GM18907 (cell line): ENCODE results near the gene KCNT1.
"Not testable (repeated sequence)": the region's sequence is repeated elsewhere in the genome, so short reads cannot be mapped to it uniquely, and the experiment has no call there.

Source experiments
- ATAC-seq: cut with Tn5 transposase; IDR thresholded peaks from one replicate; pipeline ENCODE4 v1.9.1; 2021; ENCODE audit warnings: mild to moderate bottlenecking, moderate library complexity; ENCODE audit not compliant: unreplicated experiment

KCNT1 gene

DNA sequence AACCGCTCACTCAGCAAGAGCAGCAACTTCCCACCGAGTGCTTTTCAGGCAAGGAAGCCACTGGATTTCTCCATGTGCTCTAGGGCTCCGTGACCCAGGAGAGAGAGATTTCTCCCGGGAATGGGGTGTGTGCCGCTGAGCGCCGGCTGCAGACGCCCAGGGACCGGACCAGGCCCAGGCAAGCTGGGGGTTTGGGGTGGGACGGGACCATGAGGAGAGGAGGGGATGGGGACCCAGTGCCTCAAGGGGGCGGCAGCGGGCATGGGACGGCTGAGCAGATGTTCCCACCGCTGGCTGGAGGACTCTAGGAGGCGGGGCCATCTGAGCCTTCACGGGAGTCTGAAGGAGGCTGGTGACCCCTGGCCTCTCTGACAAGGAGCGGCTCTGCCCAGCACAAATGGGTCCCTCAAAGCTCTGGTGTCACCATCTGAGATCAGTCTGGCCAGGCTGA, 30.4 kb upstream of the KCNT1 start:
- no peak for ATAC-seq

DNA sequence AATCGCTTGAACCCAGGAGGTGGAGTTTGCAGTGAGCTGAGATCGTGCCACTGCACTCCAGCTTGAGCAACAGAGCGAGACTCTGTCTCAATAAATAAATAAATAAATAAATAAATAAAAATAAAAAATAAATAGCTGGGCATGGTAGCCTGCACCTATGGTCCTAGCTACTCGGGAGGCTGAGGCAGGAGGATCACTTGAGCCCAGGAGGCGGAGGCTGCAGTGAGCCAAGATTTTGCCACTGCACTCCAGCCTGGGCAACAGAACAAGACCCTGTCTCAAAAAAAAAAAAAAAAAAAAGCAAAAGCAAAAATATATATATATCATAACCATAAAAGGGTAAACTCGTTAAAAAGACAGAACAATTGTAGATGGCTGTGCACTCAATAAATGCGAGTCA, 29.2 kb upstream of the KCNT1 start:
- not testable (repeated sequence) for ATAC-seq

GRCh38 chr9:135673941-135674340, 28.0 kb upstream of the KCNT1 start:
- ATAC-seq, result no peak

DNA sequence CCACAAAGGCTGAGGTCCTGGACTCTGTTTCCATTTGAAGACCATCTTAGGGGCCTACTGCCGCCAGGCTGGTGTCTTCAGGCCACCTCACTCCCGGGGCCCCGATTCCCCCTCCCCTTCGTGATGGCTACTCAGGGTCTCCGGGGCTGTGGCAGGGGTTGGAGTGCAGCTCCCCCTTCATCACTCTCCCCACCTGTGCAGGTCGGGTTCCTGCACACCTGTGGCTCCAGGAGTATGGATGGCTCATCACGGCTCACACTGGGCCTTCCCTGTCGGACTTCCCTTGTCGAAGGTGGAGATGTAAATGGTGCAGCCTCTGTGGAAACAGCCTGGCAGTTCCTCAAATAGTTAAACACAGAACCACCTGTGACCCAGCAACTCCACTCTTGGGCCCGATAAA, 27.0 kb upstream of the KCNT1 start:
- ATAC-seq, result no peak

DNA sequence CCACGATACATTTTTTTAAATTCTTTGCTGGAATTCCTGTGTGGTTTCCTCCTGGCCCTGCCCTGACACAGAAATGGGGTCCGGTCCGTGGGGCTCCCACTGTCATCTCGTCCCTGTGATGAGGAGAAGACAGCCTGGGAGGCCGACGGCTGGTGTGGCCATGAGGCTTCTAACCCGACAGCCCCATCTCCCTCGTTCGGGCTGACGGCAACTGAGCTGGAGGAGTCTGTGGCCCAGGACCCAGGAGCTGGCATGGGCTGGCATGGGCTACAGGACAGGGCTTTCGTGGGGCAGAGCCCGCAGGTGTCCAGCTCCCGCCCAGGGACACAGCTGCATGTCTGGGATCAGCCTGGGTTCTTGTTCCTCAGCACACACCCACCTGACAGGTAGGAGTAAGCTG, 25.1 kb upstream of the KCNT1 start:
- ATAC-seq, result no peak

DNA sequence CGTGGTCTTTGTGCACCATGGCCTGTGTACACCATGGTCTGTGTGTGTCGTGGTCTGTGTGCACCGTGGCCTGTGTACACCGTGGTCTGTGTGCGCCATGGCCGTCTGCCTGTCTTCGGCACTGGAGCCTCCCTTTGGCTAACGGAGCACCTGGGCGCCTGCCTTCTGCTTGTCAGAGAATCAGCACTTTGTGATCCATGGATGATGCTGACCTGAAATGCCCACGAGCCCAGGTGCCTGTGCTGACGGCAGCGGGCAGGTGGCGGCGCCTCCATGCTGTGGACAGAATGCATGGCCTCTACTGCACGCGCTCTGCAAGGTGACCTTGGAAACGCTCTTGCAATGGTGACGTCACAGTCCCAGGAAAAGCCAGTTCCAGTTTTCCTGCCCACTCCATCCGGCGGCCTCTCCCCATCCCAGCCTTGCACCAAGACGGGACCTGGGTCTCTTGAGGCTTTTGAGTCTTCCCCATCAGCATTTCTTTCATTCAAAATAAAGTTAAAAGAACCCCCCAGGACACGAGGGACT, 24.3 kb upstream of the KCNT1 start:
- no peak for ATAC-seq

DNA sequence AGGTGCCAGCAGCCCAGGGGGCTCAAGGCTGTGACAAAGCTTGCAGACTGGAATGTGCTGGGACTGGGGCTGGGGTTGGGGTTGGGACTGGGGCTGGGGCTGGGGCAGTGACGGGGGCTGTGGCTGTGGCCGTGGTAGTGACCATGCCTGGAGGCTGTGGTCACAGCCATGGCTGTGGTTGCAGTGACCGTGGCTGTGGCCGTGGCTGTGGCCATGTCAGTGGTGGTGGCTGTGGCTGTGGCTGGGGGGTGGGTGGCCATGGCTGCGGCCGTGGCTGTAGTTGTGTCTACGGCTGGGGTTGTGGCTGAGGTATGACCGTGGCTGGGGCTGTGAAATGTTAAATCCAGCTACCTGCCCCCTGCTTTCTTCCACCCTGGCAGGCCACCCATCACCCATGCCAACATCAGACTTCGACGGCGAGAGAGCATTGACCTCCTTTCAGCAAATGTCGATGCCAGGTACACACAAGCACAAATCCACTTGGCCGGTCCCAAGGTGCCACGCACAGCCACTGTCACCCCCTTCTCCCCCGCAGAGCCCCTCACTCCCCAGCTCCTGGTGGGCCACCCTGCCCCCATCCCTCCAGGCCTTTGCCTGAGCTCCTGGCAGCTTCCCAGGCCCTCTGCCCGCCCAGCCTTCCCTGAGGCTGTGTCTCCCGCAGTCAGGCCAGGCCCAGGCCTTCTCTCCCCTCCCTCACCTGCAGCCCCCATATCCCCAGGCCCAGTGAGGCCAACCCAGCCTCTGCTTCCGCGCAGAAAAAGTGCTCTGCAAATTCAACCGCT, 23.6 kb upstream of the KCNT1 start:
- no peak for ATAC-seq

- ATAC-seq, result no peak
Measured at GRCh38 chr9:135680056-135680455, 21.9 kb upstream of the KCNT1 start.

DNA sequence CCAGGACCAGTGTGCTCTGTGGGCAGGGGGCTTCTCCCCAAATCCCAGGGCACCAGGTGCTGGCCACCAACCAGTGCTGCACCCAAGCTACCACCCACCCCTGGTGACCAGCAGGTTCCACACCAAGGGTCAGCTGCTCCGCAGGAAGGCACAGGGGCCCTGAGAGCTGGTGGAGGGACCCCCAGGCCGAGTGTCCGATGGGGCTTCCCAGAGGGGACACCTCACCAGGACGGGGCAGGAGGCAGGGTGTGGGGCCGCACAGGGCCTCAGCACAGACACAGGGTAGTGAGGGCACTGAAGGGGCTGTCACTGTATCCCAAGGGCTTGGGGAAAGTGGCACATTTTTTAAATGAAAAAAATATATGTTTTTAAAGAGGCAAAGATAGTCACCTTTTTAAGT, 20.8 kb upstream of the KCNT1 start:
- no peak for ATAC-seq

DNA sequence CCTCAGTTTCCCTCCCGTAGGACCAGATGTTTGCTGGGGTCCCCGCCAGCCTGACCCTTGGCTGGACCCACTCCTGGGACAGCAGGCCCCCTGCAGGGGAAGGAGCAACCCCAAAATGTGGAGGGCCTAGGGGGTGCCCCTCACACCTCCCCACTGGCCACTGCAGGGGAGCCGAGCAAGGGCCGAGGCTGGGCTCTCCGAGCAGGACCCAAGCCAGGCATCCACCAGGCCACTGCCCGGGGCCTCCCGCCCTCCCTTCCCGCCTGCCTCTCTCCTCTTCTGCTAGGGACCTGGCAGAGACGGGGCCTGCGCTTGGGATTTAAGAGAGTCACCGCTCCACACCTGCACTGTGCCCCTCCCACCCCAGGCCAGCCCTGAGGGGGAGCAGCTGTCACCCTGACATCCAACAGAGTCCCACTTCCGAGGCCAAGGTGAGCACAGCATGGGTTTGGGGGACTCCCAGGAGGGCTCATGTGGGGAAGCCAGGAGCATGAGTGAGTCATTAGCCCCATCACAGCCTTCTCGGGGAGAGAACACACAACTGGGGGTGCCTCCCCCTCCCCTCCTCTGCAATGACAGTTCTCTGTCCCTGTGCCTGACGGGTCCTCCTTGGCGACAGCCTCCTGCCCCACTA, 18.5 kb upstream of the KCNT1 start:
- ATAC-seq, result no peak

DNA sequence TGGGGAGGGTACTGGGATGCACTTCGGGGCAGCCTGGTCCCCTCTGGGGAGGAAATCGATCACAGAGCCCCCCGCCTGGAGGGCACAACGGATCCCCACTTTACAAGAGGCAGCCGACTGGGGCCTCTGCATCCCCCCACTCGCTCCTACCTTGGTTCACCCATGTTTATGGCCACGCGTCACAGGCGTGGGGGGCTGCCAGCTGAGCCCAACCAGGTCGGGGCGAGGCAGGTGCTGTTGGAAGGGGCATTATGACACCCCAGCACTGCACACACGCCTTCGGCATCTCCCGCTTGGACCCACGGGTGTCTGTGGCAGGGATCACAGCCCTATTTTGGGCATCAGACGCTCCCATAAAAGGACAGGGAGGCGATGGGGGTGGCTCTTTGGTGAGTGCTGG, 17.3 kb upstream of the KCNT1 start:
- ATAC-seq, result no peak

DNA sequence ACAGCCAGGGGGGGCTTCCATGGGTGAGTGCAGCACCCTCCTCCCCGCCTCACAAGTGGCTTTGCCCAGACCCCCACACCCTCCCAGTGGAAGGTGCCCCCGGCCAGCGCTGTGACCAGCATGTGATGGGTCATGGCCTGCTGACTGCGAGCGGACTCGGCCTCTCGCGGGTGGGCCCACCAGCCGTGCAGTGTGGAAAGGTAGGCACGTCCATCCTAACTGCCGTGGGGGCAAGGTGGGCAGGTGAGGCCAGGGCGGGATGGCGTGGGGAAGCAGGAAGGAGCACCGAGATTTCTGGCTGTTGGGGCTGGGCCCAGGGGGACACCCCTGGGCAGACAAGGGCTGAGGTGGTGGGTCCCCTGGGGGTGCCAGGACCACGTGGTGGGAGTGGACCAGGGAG, 14.8 kb upstream of the KCNT1 start:
- ATAC-seq, result no peak

GRCh38 chr9:135689011-135689410, 13.0 kb upstream of the KCNT1 start:
- no peak for ATAC-seq

DNA sequence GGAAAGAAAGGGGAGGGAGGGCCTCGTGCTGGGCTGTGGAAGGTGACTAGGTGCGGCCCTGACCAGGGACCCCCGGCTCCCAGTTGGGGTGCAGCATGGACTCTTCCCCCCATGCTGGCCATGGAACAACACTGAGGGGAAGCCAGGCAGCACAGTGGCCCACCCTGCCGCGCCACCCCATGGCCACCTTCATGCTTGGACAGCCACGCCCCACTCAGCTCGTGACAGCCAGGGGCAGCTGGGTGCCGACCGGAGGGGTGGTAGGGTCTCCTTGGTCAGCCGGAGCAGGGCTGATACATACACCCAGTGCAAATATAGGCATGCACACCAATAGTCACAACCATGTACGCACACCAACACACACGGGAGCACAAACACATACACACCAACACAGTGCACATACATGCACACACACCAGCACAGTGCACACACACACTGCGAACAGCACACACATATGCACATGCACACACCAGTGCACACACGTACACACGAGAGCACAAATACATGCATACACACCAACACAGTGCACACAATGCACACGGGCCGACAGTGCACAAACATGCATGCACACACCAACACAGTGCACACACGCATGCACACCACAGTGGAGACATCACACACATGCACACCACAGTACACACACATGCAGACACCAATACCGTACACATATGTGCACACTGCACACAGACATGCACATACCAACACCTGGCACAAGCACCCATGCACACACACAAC, 11.0 kb upstream of the KCNT1 start:
- no peak for ATAC-seq

DNA sequence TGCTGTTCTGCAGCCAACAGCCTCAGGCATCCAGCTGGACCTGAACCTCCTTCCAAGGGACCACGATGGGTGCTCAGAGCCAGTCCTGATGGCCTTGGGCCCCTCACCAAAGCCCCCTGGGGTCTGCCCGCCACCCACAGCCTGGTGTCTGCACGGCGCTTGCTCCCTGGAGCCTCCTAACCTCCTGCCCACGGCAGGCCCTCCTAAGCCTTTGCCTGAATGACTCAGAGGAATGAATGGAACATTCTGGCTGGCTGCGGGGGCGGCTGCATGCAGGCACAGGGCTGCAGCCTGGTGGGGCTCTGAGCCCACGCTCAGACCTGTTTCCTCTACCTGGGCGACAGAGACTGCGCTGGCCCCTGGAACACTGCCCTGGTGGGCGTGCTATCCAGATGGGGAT, 9.6 kb upstream of the KCNT1 start:
- ATAC-seq, result no peak

GRCh38 chr9:135693265-135693664, 8.7 kb upstream of the KCNT1 start:
- no peak for ATAC-seq

DNA sequence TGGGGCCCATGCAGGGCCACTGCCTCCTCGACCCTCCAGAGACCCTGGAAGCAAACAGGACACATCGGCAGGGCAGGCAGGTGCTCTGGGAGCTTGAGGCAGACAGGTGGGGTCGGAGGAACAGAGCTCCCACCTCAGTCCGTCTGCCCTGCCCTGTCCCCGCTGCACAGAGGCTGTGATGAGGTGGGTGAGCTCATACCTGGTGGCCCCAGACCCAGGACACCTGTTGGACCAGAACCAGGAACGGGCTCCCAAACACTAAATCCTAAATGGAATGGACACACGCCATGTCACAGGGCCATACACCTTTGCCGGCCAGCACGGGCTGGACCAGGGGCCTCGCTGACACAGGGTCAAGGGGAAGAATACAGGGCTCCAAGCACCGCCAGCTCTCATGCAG, 8.2 kb upstream of the KCNT1 start:
- ATAC-seq, result no peak

- no peak for ATAC-seq
Measured at GRCh38 chr9:135694414-135694813, 7.6 kb upstream of the KCNT1 start.

DNA sequence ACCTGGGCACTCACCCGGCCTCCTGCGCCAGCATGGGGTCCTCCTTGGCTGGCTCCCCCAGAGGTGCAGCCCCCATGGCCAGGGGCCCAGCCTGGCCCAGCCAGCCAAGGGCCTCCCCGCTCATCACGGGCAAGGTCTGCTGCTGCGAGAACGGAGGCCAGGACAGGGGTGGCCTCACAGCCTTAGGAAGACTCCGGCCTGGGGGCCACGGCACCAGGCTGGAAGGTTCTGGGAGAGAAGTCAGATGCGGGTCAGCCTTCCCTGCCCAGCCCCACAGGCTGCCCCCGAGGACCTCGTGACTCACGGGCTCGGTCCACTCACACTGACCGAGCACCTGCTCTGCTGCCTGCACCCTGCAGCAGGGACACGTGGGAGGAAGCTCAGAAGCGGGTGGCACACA, 6.9 kb upstream of the KCNT1 start:
- ATAC-seq, result no peak

- ATAC-seq, result no peak
Measured at GRCh38 chr9:135695642-135696041, 6.3 kb upstream of the KCNT1 start.

GRCh38 chr9:135696446-135696845, 5.5 kb upstream of the KCNT1 start:
- ATAC-seq, result no peak

GRCh38 chr9:135697226-135697625, 4.8 kb upstream of the KCNT1 start:
- ATAC-seq, result no peak
